ENCODE data around the gene CSTF1. TPM values are rescaled to one million over a fixed set of nuclear protein-coding genes. Genes with fewer than 3 reads are reported as not detected.
A peak's percentile ranks its signal among the peaks of the same experiment; 100 is the strongest.

Gene CSTF1
- total and polyA plus RNA-seq, 4 donors, result 11.9 to 20.2 (median 16.0) TPM

- H3K4me3 ChIP-seq (ENCODE audit: low read depth in 1 of 3, low read length in 3 of 3), result no peak overlapping the region
- no peak overlapping the region for H3K27ac ChIP-seq (ENCODE audit: low read depth in 1 of 2, low read length in 2 of 2)
- H3K4me1 ChIP-seq (ENCODE audit: control insufficient read depth in 4 of 4, insufficient read depth in 4 of 4, low read length in 3 of 4), result peaks cover 8 to 18% (median 11%) of the 10 kb centered on the region in 4 donors
- TF ChIP-seq GABPA (IDR thresholded peaks at IDR 0.05 in 1 of 2, conservative IDR thresholded peaks at IDR 0.05 in 1 of 2), result no peak
- TF ChIP-seq SP1 (IDR thresholded peaks at IDR 0.05), result no peak
- no peak for TF ChIP-seq YY1 (IDR thresholded peaks at IDR 0.05)
- TF ChIP-seq RAD21 (IDR thresholded peaks at IDR 0.05), result no peak
- no peak for TF ChIP-seq MAX (IDR thresholded peaks at IDR 0.05)
- no peak for TF ChIP-seq NR2F2 (IDR thresholded peaks at IDR 0.05)
- TF ChIP-seq RXRA (IDR thresholded peaks at IDR 0.05), result no peak
- TF ChIP-seq, protein P1, sequence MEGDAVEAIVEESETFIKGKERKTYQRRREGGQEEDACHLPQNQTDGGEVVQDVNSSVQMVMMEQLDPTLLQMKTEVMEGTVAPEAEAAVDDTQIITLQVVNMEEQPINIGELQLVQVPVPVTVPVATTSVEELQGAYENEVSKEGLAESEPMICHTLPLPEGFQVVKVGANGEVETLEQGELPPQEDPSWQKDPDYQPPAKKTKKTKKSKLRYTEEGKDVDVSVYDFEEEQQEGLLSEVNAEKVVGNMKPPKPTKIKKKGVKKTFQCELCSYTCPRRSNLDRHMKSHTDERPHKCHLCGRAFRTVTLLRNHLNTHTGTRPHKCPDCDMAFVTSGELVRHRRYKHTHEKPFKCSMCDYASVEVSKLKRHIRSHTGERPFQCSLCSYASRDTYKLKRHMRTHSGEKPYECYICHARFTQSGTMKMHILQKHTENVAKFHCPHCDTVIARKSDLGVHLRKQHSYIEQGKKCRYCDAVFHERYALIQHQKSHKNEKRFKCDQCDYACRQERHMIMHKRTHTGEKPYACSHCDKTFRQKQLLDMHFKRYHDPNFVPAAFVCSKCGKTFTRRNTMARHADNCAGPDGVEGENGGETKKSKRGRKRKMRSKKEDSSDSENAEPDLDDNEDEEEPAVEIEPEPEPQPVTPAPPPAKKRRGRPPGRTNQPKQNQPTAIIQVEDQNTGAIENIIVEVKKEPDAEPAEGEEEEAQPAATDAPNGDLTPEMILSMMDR (IDR thresholded peaks at IDR 0.05; ENCODE audit: low read depth, low read length, missing input control), result no peak
- peak; percentile 89 for DNase-seq (ENCODE audit: low spot score)
- 63% methylated on average over 8 of the region's 8 CpGs for WGBS
- H3K9ac ChIP-seq (ENCODE audit: low read depth in 1 of 2, low read length in 2 of 2), result no peak overlapping the region
- no peaks in the 10 kb centered on the region for H3K27me3 ChIP-seq (ENCODE audit: control insufficient read depth in 4 of 4, insufficient read depth in 4 of 4, low read length in 3 of 4)
- H3K9me3 ChIP-seq (ENCODE audit: control insufficient read depth in 4 of 4, low read length in 3 of 4), result no peaks in the 10 kb centered on the region
- peaks cover 3 to 23% (median 16%) of the 10 kb centered on the region in 4 donors for H3K36me3 ChIP-seq (ENCODE audit: control insufficient read depth in 4 of 4, insufficient read depth in 3 of 4, low read depth in 1 of 4, low read length in 3 of 4)
Observed at GRCh38 chr20:56362833-56363413, 29.5 kb upstream of the CSTF1 start.

- 94% methylated on average over 6 of the region's 6 CpGs for WGBS
- H3K9me3 ChIP-seq (ENCODE audit: control insufficient read depth in 4 of 4, low read length in 3 of 4), result no peaks in the 10 kb centered on the region
- TF ChIP-seq, protein P2, sequence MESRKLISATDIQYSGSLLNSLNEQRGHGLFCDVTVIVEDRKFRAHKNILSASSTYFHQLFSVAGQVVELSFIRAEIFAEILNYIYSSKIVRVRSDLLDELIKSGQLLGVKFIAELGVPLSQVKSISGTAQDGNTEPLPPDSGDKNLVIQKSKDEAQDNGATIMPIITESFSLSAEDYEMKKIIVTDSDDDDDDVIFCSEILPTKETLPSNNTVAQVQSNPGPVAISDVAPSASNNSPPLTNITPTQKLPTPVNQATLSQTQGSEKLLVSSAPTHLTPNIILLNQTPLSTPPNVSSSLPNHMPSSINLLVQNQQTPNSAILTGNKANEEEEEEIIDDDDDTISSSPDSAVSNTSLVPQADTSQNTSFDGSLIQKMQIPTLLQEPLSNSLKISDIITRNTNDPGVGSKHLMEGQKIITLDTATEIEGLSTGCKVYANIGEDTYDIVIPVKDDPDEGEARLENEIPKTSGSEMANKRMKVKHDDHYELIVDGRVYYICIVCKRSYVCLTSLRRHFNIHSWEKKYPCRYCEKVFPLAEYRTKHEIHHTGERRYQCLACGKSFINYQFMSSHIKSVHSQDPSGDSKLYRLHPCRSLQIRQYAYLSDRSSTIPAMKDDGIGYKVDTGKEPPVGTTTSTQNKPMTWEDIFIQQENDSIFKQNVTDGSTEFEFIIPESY (IDR thresholded peaks at IDR 0.05), result no peak
- no peak for TF ChIP-seq YY1 (IDR thresholded peaks at IDR 0.05)
- TF ChIP-seq GABPA (IDR thresholded peaks at IDR 0.05 in 1 of 2, conservative IDR thresholded peaks at IDR 0.05 in 1 of 2), result no peak
- TF ChIP-seq FOXA1 (IDR thresholded peaks at IDR 0.05), result no peak
- no peak for TF ChIP-seq HNF4A (conservative IDR thresholded peaks at IDR 0.05)
- TF ChIP-seq, protein P1 (IDR thresholded peaks at IDR 0.05; ENCODE audit: low read depth, low read length, missing input control), result no peak
- TF ChIP-seq TAF1 (conservative IDR thresholded peaks at IDR 0.05), result no peak
- TF ChIP-seq EGR1 (IDR thresholded peaks at IDR 0.05; ENCODE audit: low read depth in 2 of 2), result no peak
- TF ChIP-seq SP1 (IDR thresholded peaks at IDR 0.05), result no peak
- no peak for TF ChIP-seq REST (IDR thresholded peaks at IDR 0.05)
- no peak for TF ChIP-seq HNF4G (IDR thresholded peaks at IDR 0.05)
- no peak for TF ChIP-seq NR2F2 (IDR thresholded peaks at IDR 0.05)
- TF ChIP-seq RXRA (IDR thresholded peaks at IDR 0.05), result no peak
- no peak for TF ChIP-seq JUND (IDR thresholded peaks at IDR 0.05)
- no peak for TF ChIP-seq FOXA2 (IDR thresholded peaks at IDR 0.05)
- no peak for TF ChIP-seq RAD21 (IDR thresholded peaks at IDR 0.05)
- no peak for TF ChIP-seq ATF3 (IDR thresholded peaks at IDR 0.05)
- no peak for TF ChIP-seq MAX (IDR thresholded peaks at IDR 0.05)
- peaks cover 8 to 18% (median 11%) of the 10 kb centered on the region in 4 donors for H3K4me1 ChIP-seq (ENCODE audit: control insufficient read depth in 4 of 4, insufficient read depth in 4 of 4, low read length in 3 of 4)
- no peak overlapping the region for H3K4me3 ChIP-seq (ENCODE audit: low read depth in 1 of 3, low read length in 3 of 3)
- no peak overlapping the region for H3K27ac ChIP-seq (ENCODE audit: low read depth in 1 of 2, low read length in 2 of 2)
- DNase-seq (ENCODE audit: low spot score), result no peak
- no peak overlapping the region for H3K9ac ChIP-seq (ENCODE audit: low read depth in 1 of 2, low read length in 2 of 2)
- peaks cover 3 to 25% (median 17%) of the 10 kb centered on the region in 4 donors for H3K36me3 ChIP-seq (ENCODE audit: control insufficient read depth in 4 of 4, insufficient read depth in 3 of 4, low read depth in 1 of 4, low read length in 3 of 4)
- H3K27me3 ChIP-seq (ENCODE audit: control insufficient read depth in 4 of 4, insufficient read depth in 4 of 4, low read length in 3 of 4), result no peaks in the 10 kb centered on the region
Observed at GRCh38 chr20:56363491-56363890, 29.0 kb upstream of the CSTF1 start.

All from liver (tissue), 9 donors.